GM19397 (cell line): ENCODE measurements around the gene CLCA2.

ENCODE experiments used
- ATAC-seq: cut with Tn5 transposase; IDR thresholded peaks from one replicate; pipeline ENCODE4 v1.9.1; 2021; ENCODE audit warnings: mild to moderate bottlenecking, moderate library complexity; ENCODE audit not compliant: unreplicated experiment

Gene CLCA2

DNA sequence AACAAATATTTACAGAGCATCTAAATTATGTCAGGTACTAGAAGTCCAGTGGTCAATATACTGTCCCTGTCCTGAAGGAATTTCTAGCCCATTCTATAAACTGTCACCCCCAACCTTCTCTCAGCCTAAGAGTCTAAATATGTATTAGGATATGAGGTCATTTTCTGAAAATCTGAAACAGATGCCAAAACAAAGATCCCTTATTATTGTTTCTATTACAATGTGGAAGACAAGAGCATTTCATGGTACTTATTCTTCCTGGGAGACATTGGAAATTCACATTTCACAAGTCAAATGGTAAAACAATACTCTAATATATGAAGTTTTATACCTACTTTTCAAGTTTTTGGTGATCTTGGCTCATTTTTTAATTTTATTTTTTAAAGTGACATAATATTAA, 47.3 kb downstream of the CLCA2 start:
- ATAC-seq, result no peak

DNA sequence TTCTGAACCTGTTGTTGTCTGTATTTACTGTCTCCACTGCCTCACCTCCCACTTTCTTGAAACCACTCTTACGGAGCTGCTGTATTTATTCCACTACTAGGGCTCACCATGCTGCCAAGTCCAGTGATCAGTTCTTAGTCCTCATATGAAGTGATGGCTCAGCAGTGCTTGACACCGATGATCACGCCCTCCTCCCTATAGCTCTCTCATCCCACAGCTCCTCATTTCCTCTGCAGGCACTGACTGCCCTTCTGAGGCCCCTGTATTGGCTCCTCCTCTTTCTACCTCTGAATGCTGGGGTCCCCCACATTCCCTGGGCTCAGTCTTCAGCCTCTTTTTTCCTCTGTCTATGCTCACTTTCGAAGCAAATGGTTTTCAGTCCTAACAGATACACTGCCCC, 48.2 kb downstream of the CLCA2 start:
- ATAC-seq, result no peak

DNA sequence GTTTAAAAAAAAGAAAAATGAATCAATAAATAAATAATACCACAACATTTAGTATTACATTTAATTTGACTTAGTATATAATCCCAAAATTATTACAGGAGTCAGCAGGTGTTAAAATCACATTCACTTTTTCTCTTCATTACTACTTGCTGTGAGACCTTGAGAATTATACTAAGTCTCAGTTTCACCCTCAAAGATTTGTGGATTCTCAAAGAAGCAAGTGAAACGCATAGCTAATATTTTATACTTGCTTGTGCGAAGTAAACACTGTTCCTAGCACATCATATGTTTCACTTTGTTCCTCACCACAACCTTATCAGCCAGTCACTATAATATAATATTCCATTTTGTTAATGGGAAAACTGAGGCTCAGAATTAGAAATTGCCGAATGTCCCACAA, 48.8 kb downstream of the CLCA2 start:
- no peak for ATAC-seq

DNA sequence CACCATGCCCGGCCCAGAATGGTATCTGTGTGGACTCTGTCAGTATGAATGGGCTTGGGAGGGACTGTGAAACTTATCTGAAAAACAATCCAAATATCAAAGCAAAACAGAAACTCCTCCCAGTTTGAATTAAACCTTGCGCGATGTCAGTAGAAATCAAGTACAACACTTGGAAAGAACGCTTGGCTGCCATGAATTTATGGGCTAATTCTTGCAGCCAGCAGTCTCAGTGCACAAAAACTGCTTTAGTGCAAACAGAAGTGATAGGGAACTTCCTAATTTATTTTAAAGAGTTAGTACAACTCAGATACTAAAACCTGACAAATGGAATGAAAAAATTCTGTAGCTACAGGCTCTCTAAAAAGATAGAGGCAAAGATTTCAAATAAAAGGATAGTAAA, 53.3 kb downstream of the CLCA2 start:
- ATAC-seq, result no peak

DNA sequence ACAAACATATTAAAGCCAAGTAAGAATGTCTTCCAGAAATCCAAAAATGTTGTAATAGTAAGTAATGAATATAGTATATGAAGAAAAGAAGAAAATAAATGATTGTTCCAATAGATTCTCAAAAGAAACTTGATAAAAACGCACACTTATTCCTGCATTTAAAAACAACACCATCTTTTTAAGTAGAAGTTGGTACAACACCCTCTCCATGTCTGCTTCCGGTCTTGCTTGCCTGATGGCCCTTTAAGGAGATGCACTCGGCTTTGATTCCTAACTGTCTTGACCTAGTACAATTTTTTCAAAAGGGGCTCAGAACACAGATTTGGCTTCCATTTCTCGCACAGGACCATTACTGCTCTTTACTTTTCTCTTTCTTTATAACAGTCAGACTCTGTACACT, 53.7 kb downstream of the CLCA2 start:
- ATAC-seq, result no peak

DNA sequence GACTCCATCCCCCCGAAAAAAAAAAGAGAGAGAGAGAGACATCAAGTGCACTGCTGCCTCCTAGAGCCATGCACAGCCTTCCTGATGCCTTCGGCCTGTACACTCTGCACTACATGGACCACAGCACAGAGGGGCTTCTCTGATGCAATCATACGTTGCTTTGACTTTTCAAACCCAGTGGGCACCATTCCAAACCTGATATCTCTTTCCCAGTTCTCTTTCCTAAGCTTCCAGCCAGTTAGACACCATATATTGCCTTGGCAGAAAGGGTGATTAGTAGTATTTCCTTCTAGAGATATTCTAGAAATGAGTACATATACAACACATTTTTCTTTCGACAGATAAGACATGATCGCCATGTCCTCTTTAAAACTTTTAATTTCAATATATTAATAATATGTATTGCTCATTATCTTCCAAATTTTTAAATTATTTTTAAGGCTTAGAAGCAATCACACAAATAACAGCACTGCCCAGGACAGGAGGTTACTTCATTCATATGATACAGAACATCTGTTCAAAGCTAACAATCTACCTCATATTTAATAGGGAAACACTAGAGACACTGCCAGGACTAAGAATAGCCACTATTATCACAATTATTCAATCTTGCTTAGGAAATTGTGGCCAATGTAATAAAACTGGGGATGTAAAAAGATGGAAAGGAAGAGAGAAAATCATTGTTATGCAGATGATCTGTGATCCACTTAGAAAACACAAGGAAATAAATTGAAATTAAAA, 54.6 kb downstream of the CLCA2 start:
- ATAC-seq, result no peak

DNA sequence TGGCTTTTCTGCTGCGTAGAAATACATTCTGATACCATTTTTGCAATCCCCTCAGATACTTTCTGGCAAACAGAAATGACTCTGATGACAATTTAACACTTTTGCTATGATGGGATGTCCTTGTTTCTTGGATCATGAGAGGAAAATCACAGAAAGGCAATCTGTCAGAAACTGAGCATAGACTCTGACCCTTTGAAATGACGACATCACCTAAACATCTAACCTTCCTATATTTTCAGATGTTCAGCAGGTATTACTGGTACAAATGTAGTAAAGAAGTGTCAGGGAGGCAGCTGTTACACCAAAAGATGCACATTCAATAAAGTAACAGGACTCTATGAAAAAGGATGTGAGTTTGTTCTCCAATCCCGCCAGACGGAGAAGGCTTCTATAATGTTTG, 58.0 kb downstream of the CLCA2 start:
- no peak for ATAC-seq

DNA sequence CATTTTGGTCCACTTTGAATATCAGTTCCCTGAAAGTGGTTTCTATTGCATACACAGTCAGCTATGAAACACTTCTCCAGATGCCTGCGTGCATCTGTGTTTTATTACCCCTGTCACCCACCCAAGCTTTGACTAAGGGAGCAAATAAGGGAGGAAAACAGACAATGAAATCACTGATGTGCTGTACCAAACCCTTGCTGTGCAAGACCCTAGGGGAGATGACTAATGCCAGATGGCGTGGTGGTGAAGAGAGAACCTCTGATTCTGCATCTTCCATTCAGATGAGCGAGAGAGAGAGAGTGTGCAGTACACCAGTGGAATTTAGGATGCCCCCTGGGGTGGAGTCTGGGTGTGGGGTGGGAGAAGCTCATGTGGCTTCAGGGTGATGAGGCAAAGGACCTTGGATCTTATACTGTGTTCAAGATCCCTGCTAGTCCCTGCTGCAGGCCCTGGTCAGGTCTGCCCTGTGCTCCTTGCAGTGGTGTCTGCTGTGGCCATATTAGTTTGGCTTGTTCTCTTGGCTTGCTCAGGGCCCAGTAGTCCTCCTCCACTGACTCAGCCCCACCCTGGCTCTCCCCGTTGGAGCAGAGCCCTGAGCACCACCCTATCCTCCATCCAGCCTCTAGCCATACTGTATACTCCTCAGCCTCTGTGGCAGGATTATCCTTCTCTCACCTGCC, 63.3 kb downstream of the CLCA2 start:
- ATAC-seq, result no peak

DNA sequence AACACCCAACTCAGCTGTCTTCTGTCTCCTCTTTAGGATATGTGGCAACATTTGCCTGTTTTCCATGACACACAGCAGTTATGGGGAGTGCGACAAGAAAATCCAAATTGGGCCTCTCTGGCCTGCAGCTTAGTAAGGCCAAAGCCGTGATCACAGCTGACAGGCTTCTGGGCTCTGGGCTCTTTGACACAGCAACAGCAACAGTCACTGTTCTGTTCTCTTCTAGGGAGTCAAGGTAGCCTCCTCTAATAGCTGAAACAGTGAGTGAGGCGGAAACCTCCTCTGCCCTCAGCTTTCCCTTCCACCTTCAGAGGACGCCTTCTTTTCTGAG, 63.8 kb downstream of the CLCA2 start:
- ATAC-seq, result no peak

DNA sequence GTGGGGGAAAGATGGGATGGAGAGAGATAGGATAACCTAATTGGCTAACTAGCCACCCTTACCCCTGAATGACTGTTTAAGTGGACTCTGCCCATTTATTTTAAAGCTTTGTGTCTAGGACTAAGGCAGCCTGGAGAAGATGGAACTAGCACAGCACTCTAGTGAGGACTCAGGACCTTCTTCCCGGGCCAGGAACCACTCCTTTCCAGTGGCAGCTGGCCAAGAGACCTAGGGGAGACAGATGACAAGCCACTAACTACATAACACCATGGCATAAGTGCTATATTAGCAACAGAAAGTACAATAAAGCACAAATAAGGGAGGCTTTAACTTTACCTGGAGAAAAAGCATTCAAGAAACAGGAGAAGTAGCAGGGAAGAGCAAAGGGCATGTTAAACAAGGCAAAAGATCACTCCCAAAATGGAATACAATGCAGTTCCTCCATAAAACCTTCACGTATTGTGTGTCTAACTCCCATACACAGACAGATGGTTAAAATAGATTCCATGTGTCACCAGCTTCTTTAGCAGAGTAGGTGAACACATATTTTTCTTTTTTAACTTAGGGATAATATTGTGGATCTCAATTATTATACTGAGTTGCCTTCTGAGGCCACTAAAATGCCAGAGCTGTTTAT, 65.4 kb downstream of the CLCA2 start:
- ATAC-seq, result no peak

DNA sequence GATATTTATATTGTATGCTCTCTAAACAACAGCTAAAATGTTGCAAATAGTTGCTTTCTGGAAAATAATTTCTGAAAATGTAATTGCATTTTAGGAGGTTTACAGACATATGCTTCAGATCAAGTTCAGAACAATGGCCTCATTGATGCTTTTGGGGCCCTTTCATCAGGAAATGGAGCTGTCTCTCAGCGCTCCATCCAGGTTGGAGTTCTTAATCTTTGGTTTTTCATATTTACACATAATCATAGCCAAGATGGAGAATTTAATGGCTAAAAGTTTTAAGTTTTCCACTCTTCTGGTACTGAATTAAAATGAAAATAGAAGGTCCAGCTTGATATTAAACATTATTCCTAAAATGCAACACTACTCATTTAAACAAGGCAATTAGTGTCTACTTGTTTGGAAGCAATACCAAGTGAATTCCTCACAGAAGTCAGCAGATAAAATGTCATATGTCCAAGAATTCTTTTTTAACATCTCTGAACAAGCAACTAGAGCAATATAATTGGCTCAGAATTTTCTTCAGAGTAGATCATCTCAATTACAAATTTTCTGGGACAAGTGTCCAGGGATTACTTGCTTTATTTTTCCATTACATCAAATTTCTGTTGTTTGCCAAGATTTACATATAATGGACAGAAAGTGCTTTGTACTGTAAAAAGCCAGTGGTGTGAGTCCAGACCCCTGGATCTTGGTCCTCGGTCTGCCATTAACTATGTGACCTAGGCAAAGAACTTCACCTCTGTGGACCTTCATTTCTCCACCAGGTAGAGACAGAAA, 67.4 kb downstream of the CLCA2 start:
- no peak for ATAC-seq

DNA sequence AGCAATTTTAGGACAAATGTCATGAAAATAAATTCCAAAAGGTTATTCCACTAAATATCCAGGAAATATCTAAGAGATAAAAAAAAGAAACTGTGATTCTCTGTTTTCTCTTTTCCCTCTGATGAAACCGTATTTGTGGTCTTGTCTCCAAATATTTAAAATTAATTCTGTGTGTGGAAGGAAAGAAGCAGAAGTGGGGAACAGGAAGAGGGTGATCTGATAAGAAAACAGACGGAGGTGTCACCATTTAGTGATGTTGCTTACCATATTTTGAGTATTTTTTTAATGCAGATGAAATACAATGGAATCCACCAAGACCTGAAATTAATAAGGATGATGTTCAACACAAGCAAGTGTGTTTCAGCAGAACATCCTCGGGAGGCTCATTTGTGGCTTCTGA, 74.3 kb downstream of the CLCA2 start:
- ATAC-seq, result no peak

DNA sequence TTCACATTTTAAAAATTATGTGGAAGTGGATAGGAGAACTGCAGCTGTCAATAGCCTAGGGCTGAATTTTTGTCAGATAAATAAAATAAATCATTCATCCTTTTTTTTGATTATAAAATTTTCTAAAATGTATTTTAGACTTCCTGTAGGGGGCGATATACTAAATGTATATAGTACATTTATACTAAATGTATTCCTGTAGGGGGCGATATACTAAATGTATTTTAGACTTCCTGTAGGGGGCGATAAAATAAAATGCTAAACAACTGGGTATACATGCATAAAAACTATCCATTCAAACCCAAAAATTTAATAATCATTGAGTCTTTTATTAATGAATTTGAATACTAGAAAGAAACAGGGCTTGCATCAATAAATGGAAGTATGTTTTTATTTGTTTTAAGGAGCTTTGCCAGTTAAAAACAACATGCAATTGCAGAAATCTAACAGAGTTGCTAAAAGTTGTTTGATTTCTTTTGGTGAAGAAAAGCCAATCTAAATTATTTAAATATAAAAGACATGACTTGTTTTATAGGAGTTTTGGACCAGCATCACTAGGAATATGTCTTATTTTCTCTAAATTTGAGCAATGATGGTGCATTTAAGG, 76.1 kb downstream of the CLCA2 start:
- ATAC-seq, result no peak

DNA sequence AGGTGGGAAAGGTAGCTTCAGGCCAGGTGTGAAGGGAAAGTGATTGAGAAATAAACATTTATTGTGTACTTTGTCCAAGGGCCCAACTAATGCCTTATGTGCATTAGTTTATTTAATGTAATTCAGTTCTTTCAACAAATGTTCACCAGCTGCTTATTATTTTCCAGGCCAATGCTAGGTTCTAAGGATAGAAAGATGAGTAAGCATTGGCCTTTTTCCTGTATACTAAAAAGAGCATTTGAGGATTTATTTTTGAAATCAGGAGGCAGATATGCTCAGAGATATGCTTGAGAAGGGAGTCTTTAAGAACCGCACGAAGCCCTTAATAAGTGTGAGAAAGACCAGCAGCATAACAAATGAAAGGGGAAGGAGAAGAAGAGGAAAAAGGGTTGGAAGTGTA, 76.7 kb downstream of the CLCA2 start:
- ATAC-seq, result no peak

DNA sequence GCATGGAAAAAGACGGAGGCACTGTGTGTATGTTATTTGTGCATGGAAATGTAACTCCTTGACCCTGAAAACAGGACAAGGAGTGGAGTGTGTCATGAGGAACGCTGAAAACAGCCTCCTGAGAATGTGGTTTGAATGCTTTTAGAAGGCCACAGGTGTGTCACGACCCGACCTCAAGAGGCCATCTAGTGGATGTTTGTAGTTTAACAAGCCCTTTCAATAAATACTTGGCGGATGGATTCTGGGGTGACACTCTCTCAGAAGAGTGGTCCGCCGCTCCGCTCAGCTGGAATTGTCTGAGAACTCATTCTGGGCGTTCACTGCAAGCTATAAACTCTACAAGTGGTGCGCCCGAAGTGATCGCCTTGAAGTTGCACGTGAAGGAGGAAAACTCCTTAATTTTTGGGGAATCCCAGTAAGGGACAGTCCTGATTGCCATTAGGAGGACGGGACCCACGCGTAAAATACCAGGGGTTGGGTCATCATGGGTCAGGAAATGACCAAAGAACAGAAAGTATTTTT, 78.2 kb downstream of the CLCA2 start:
- ATAC-seq, result peak; percentile 62

DNA sequence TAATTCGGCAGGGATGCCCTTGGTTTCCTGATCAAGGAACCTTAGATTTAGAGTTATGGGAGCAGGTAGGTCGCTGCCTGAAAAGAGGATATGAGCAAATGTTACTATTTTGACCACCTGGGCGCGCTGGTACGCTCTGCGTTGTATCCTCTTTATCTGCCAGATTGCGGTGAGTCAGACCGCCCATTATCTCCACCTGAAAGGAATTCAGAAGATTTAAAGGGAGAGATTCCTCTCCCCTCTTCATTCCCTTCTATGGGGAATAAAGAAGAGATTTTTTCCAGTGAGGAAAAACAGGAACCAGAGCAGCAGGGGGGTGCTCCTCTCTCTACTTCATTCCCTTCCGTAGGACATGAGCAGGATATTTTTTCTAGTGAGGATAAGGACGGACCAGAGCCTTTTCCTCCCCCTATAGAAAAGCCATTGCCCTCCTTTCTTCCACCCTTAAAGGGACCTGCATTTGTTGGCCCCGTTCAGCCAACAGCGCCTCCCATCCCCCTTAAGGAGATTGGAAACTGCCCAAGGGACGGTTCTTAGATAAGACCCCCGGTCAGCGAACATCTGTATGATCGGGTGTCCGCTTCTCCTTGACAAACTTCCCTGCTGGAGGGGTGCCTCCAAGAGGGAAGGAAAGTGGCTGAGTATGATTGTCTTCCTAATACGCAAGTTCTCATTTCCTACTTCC, 78.9 kb downstream of the CLCA2 start:
- ATAC-seq, result no peak

DNA sequence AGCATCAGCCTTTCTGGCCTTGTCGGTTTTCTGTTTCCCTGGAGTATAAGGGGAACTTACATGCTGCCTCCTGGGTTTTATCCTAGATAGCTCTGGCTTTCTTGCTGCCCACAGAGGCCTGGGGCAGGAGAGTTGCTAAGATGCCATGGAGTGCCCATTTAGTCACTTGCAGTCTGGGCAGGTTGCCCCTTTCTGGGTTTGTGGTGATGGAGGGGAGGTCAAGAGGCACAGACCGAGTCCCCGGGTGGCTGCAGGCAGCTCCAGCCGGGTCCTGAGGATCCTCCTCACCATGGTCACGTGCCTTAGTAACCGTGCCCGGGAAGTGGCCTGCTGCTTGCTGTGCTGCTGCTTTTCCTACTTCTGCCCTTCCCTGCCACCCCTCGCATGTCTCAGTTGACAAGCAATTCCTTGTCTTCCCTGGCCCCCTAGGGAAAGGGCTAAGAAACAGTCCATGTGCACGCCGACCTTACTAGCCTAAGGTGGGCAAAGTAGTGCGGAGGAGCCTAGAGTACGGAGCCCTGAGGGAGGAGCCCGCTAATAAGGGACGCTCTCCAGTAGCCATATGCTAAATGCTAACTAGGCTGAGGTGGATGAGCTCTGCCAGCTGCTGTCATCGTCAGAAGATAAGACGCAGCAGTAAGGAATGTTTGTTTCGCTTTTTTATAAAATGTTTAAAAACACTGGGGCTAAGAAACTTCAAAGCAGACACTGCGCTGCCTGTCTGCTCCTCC, 79.6 kb downstream of the CLCA2 start:
- ATAC-seq, result no peak

DNA sequence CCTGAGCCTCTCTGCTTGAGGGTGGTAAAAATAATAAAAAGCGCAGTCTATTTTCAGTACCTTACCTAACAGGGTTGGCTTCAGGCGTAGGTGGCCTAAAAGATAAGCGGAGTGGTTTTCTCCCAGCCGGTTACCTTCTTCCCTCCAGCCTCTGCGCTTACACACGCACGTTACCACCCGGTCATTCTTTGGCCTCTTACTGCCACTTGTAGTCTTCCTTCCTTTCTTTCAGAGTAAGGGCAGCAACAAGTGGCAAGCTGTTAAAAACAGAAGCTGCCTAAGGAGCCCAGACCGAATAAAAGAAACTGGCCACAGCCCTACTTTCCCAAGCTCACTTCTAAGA, 80.1 kb downstream of the CLCA2 start:
- no peak for ATAC-seq

DNA sequence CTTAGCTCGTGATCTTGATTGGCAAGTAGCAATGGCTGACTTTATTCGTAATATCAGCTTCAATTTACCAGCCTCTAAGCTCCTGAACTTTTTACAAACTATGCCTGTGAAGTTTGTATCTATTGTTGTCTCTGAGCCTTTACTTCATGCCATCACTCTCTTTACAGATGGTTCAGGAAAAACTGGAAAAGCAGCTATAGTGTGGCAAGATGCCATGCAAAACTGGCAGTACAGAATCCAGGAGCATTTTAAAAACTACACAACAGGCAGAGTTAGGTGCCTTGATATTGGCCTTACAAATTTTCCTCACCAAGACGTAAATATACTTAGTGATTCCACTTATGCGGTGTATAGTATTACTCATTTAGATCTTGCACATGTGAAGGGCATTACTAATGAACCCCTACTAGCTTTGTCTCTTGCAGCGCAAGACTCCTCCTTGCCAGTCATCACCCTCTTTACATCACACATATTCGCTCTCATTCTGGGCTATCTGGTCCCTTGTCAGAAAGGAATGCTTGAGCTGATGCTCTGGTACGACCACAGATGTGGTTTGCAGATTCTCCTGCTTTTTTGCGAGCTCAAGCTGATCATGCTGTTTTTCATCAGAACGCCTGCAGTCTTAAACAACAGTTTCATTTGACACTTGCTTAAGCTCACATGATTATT, 81.1 kb downstream of the CLCA2 start:
- no peak for ATAC-seq

DNA sequence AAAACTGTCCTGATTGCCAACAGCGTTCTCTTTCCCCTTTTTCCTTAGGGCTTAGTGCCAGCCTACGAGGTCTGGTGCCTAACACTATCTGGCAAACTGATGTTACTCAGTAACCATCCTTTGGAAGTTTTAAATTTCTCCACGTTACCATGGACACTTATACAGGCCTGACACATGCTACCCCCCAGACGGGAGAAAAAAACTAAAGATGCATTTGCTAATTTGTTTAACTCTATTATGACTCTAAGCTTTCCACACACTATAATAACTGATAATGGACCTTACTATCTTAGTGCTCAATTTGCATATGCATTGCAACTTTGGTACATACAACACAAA, 81.6 kb downstream of the CLCA2 start:
- no peak for ATAC-seq
